CD4-positive, alpha-beta T cell treated with Interleukin-4 for 4 hours (primary cell): ENCODE measurements around the gene EXOC6B.

Experiments used
- DNase-seq: peaks from one replicate; pipeline ENCODE4 v3.0.0-alpha.2; 2020

The EXOC6B gene

DNA sequence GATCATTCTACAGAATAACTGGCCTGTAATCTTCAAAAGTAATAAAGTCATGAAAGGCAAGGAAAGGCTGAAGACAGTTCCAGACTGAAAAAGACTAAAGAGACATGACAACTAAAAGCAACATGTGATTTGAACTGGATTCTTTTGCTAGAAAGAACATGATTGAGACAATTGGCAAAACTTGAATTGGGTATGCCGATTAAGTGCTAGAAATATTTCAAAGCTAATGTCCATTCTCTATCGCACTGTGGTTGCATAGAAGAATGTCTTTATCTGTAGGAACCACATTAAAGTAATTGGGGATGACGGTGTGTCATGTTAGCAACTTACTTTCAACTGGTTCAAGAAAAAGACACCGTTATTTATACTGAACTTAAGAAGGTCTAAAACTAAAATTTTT is 98.5 kb downstream of the EXOC6B start:
- DNase-seq, result no peak

DNA sequence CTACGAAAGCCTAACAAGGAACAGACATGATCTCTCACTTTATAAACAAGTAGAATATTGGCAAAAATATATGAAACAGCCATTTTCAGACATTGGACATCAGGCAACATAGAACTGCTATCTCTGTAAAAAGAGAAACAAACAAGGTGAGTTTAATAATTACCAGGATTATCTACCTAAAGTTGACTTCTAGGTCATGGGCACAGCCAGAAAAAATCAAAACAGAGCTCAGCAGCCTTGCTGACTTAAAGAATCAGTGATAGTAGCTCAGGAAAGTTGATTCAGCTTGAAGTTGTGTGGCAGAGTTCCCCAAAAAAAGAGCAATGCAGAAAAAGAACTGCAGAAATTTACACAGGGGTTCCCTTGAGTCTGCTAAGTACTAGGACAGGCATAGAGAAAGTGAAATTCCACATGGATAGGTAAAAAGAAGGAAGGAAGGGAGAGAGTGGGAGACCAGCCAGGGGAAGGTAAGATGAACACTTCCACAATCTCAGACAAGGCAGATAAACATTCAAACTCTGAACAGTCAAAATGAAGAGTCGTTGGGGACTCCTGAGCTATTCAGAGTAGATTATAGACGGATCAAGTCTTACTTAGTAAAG is 102.0 kb downstream of the EXOC6B start:
- DNase-seq, result no peak

- DNase-seq, result no peak
Measured at GRCh38 chr2:72722492-72723070, 103.3 kb downstream of the EXOC6B start.

DNA sequence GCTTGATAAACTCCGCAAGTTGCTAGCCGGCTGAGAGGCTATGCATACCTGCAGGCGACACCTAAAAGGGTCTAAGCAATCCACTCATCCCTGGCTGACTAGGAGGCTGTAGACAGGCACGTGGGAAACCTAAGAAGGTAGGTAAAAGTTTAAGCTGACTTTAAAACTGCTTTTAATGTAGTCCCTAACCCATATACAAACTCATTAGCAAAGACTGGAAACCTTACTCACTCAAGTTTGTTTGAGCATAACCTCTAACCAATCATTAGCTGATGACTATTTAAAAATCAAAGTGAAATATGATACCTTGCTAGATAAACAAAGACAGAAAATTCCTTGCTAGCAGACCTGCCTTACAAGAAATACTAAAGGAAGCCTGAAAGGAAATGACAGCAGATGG is 106.4 kb downstream of the EXOC6B start:
- DNase-seq, result no peak

- DNase-seq, result no peak
Measured at GRCh38 chr2:72718876-72719275, 107.0 kb downstream of the EXOC6B start.

DNA sequence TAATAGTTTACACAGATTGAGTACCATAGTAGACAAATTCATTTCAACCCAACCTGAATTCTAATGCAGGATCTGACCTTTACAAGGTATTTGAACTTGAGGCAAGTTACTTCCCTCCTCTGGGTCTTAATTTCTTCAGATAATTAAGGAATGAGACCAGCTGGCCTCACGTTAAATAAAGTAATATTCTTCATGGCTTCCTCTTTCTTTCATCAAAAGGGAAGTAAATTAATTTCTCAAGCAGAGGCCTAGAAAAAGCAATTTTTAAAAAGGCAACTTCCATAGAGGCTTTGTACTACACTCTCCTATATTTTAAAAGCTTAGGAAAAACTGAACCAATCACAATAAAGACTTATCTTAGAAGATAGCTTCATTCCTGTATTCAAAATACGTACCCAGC is 109.2 kb downstream of the EXOC6B start:
- DNase-seq, result no peak

- DNase-seq, result no peak
Measured at GRCh38 chr2:72713857-72714256, 112.0 kb downstream of the EXOC6B start.

- no peak for DNase-seq
Measured at GRCh38 chr2:72712977-72713376, 112.9 kb downstream of the EXOC6B start.

- no peak for DNase-seq
Measured at GRCh38 chr2:72712304-72712703, 113.5 kb downstream of the EXOC6B start.

DNA sequence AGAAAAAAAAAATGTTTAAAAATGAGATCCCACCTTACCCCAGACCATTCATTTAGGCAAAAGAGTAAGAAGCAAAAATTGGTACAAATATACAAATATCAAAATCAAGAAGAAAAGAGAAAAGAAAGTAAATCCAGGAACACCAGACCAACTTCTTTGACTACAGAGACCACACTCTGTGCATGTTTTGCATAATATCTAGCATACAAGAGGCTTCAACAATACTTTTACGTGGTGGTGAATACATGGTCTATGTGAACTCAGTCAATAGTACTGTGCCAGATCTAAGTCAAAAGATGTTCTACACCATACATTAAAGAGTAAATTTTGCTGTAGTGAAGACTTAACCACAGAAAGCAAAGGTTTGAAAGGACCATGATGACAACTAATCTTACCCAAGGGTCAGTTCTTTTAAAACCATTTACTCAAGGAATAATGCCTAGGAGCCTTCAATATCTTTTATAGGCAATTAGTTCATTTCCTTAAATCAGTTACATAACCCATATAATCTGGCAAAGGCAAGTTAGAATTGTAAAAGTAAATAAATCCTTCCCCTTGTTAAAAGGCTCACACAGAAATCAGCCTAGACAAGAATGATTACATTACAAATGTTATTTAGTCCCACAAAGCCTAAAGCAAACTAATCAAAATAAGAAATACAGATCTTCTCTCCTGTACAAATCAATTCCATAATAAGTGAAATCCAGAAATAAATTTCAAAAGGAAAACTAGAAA is 115.2 kb downstream of the EXOC6B start:
- DNase-seq, result no peak

DNA sequence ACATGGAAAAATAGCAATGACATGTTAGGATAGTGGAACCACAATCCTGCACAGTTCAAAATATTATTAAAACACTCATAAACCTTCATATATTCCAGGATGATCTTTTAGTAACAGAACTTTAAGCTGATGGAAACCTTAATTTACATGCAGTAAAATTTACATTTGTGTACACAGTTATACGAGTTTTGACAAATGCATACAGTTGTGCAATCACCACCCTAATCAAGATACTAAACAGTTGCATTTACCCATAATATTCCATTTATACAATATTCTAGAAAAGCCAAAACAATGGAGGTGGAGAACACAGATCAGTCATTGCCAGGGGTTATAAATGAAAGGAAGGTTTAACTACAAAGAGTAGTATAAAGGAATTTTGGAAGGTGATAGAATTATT is 117.6 kb downstream of the EXOC6B start:
- no peak for DNase-seq

GRCh38 chr2:72698300-72698699 is 127.5 kb downstream of the EXOC6B start:
- DNase-seq, result no peak

- DNase-seq, result no peak
Measured at GRCh38 chr2:72696559-72696958, 129.3 kb downstream of the EXOC6B start.

GRCh38 chr2:72695676-72696075 is 130.2 kb downstream of the EXOC6B start:
- DNase-seq, result no peak

DNA sequence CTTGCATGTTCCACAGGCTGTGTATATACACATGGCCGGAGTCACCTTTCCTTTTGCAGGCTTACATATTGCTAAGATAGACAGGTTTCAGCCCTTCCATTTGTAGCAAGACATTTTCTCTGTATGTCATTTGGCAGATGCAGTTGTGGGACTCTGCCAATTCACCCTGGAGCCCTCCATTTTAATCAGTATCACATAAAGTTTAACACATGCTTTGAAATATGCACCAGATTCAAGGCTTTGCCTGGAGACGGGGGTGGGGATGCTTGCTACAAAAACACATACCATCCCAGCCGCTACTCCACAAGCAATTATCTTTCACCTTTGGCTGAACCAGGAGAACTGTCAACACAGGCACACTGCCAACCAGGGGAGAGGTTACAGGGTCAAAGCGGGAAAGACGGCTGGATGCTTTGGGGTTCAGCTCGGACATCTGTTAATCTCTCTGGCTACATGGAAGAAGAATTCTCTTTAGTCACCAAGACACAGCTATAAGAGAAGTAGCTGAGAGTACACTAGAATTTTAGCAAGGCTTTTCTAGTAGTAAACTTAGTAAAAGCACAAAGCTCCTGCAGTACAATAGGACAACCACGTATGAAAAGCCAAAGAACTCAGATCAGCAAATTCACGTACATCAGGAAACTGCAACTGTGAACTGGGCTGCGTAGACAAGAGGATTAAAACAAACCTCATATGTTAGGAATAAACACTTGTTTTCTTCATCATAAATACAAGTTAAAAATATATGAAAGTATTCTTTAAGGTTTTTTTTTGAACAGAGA is 130.9 kb downstream of the EXOC6B start:
- DNase-seq, result no peak

GRCh38 chr2:72689579-72690195 is 136.1 kb downstream of the EXOC6B start:
- DNase-seq, result no peak

GRCh38 chr2:72685638-72686213 is 140.1 kb downstream of the EXOC6B start:
- no peak for DNase-seq

- no peak for DNase-seq
Measured at GRCh38 chr2:72682061-72682460, 143.8 kb downstream of the EXOC6B start.

DNA sequence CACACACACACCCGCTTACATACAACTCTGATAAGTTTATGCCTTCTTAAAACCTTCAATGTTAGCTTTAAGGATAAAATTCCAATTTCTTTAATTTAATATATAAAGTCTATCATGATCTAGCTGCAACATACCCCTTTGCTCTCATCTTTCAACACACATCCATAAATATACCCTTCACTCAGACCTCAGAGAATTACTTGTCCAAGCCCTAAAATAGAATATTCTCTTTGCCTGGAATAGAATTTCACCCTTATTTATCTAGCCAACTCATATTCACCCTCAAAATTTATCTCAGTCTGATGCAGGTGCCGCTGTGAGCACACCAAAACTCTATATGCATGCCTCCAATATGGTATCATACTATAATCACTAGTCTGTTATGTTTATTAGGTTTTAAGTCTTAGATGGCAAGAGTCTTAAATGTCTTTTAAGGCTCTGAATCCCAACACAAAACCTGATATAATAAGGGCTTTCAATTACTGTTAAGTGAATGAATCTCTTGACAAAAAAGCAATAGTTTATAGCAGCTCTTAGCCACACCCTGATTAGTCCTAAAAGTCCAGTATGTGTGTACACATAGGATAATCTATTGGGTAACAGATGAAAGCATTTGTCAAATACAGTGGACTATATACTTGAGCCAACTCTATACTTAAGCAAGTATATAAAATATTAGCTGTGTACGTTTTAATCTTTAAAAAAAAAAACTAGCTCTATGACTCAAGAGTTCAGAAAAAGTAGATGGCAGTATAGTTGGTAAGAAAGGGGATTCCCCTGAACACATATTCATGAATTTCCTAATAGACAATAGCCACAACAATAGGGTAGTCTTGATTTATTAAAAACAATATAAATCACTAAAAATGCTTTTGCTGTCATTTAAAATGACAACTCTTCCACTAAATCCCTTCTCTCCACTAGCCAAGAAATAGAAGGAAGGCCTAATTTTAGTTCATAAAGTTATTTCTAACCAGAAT is 144.5 kb downstream of the EXOC6B start:
- DNase-seq, result no peak

- DNase-seq, result no peak
Measured at GRCh38 chr2:72678024-72678423, 147.8 kb downstream of the EXOC6B start.

GRCh38 chr2:72676341-72677025 is 149.3 kb downstream of the EXOC6B start:
- DNase-seq, result no peak
